HG03108 (cell line): ENCODE results near the gene RGS11.
"Not testable (repeated sequence)": the region's sequence is repeated elsewhere in the genome, so short reads cannot be mapped to it uniquely, and the experiment has no call there.

ENCODE experiments used
- ATAC-seq: cut with Tn5 transposase; IDR thresholded peaks from one replicate; pipeline ENCODE4 v1.9.1; 2021; ENCODE audit warnings: moderate library complexity; ENCODE audit not compliant: unreplicated experiment

RGS11 gene

DNA sequence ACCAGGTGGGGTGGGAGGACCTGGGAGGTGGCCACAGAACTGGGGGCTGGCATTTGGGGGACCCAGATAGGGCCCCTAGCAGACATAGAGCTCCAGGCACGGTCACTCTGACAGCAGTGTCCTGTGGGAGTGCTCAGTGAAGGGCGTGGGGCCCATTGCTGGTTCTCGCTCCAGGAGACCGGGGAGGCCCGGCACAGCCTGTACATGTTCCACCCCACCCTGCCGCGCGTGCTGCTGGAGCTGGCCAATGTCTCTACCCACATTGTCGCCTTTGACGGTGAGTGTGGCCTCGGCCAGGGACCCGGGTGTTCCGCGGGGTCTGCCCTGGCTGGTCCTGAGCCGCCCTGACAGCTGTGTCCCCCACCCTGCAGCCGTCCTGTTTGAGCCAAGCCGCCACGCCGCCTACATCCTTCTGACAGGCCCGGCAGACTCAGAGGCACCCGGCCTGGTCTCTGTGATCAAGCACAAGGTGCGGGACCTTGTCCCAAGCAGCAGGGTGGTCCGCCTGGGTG is 11.2 kb downstream of the RGS11 start:
- no peak for ATAC-seq

DNA sequence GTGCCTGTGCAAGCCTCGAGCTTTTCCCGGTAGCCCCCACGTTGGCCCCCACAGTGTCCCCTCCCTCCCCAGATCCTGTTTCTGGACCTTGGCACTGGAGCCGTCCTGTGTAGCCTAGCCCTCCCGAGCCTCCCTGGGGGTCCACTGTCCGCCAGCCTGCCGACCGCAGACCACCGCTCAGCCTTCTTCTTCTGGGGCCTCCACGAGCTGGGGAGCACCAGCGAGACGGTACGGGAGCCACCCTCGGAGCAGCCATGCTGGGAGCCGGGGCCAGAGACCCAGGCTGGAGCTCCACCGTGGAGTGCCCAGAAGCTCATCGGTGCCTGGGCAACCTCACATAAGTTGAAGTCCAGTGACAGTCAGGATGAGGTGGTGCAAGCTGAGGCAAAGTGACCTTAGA is 11.8 kb downstream of the RGS11 start:
- no peak for ATAC-seq

DNA sequence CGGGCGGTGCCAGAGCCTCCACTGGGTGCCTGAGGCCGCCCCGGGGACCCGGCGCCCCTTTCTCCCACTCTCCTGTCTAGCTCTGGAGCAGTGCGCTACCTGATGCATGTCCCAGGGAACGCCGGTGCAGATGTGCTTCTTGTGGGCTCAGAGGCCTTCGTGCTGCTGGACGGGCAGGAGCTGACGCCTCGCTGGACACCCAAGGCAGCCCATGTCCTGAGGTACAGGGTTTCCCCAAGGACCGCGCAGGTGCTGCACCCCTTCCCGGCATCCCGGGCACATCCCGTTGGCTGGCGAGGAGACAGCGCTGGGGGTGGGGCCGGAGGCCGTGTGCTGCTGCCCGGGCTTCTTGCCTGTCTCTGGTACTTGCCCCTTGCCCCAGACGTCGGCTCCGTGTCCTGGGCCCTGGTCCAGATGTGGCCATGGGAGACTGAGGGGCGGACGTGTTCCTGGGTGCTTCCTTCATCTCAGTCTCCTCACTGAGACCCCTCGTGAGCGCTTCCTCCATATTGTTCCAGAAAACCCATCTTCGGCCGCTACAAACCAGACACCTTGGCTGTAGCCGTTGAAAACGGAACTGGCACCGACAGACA is 12.5 kb downstream of the RGS11 start:
- ATAC-seq = no peak

- no peak for ATAC-seq
Observed at GRCh38 chr16:262121-262745, 13.5 kb downstream of the RGS11 start.

- ATAC-seq = no peak
Observed at GRCh38 chr16:261031-261691, 14.6 kb downstream of the RGS11 start.

- no peak for ATAC-seq
Observed at GRCh38 chr16:260326-260725, 15.4 kb downstream of the RGS11 start.

GRCh38 chr16:259814-260253 is 15.9 kb downstream of the RGS11 start:
- no peak for ATAC-seq

DNA sequence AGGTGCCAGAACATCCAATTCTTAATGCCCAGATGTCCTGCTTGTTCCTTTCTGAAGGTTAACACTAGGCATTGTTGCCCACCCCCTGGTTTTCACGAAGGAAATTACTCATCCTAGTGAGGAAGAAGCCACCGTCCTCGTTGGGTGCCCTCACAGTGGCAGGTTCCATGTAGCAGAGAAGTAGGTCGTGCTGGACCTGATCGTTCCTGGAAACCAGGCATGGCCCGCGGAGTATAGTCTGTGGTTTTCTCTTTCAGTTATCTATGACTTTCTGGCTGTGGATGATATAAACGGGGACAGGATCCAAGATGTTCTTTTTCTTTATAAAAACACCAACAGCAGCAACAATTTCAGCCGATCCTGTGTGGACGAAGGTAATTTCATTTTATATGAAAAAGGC is 16.5 kb downstream of the RGS11 start:
- ATAC-seq = no peak

- not testable (repeated sequence) for ATAC-seq
Observed at GRCh38 chr16:258091-258490, 17.7 kb downstream of the RGS11 start.

DNA sequence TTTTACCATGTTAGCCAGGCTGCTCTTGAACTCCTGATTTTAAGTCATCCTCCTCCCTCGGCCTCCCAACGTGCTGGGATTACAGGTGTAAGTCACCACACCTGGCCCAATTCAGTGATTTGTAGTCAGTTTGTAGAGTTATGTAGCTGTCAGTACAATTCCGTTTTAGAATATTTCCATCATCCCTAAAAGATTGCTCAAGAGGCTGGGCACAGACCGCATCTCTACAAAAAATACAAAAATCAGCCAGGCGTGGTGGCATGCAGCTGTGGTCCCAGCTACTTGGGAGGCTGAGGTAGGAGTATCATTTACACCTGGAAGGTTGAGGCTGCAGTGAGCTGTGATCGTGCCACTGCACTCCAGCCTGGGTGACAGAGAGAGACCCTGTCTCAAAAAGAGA is 20.6 kb downstream of the RGS11 start:
- no peak for ATAC-seq

DNA sequence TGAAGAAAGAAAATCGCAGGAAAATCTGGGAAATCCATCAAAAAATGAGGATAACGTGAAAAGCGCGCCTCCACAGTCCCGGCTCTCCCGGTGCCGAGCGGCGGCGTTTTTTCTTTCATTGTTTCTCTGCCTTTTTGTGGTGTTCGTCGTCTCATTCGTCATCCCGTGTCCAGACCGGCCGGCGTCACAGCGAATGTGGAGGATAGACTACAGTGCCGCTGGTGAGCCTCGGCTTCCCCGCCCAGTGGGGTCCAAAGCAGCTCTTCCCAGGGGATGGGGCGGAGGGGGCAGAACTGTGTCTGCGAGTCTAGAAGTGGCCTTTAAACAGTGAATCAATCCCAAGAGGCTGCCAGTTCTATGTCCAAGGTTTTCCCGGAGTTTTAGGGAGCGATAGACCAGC is 21.3 kb downstream of the RGS11 start:
- no peak for ATAC-seq

DNA sequence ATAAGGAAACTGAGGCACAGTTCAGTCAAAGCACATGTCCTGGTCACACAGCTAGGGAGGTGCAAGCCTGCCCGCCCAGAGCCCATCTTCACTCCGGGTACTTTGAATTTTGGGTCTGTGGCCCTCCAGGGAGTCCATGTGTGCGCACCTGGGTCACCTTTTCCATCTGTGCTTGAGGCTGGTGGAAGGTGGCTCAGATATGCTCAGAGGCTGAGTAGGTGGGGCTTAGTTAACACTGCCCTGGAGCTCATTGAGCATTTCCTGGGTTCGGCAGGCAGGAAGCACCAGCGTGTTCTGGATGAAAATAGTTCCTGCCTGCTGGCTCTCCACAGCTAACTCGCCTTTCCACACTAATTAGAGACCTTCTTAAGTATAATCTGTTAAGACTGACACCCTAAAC is 21.9 kb downstream of the RGS11 start:
- no peak for ATAC-seq

DNA sequence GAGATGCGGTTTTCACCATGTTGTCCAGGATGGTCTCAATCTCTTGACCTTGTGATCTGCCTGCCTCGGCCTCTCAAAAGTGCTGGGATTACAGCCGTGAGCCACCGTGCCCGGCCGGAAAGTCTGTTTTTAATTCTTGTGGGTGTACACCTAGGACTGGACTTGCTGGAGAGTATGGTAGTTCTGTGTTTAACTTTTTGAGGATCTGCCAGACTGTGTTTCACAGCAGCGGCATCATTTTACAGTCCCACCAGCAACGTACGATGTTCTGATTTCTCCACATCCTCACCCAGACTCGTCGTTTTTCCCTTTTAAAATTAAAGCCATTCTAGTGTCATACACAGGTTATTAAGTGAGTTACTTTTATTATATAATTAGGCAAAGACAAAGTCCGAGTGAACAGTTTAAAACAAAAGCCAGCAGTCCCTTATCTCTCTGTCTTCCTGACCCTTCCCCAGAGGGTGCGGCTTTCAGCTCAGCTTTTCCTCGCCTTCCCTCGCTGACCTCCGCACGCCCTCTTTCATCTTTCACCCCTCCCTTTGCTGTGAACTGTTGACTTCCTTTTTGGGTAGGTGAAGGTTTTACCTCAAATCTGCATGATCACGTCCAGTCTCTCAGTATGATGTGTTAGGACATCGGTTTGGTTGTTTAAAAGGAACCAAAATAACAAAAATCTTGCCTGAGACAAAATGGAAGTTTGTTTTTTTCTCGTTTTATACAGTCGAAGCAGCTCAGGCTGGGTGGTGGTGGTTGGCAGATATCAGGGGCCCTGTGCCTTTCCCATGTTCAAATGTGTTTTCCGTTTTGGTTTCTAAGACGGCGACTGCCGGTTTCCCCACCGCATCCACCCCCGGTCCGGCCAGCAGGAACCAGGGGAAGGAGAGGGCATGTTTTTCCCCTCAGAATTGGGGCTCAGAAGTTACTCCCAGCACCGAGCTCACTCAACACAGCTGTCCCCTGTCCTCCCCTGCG is 23.1 kb downstream of the RGS11 start:
- peak; percentile 56 for ATAC-seq

GRCh38 chr16:249431-249830 is 26.3 kb downstream of the RGS11 start:
- ATAC-seq = no peak

GRCh38 chr16:247027-247426 is 28.7 kb downstream of the RGS11 start:
- ATAC-seq = no peak

DNA sequence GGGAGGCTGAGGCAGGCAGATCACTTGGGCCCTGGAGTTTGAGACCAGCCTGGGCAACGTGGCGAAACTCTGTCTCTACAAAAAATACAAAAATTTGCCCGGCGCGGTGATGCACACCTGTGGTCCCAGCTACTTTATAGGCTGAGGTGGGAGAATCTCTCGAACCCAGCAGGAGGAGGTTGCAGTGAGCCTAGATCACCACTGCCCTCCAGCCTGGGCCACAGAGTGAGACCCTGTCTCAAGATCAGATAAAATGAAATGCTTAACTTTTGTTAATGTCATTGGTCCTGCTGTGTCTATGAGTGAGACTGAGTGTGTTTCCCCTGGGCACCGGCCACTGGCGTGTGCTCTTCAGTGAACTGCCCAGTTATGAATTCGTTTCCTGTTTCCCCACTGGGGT is 30.6 kb downstream of the RGS11 start:
- no peak for ATAC-seq

GRCh38 chr16:243348-243747 is 32.4 kb downstream of the RGS11 start:
- no peak for ATAC-seq

DNA sequence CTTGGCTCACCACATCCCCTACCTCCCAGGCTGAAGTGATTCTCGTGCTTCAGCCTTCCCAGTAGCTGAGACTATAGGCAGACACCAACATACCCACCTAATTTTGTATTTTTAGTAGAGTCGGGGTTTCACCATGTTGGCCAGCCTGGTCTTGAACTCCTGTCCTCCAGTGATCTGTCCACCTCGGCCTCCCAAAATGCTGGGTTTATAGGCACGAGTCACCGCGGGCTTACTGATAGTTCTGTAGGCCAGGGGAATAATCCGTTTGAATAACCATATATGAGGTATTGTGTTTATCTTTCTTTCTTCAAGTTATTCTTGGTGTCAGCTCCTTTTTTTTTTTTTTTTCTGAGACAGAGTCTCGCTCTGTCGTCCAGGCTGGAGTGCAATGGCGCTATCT is 33.5 kb downstream of the RGS11 start:
- no peak for ATAC-seq

GRCh38 chr16:240559-240958 is 35.2 kb downstream of the RGS11 start:
- no peak for ATAC-seq

- no peak for ATAC-seq
Observed at GRCh38 chr16:239948-240277, 35.8 kb downstream of the RGS11 start.
